ENCODE results near the gene PCOLCE2. TPM values are rescaled to one million over a fixed set of nuclear protein-coding genes. Genes with fewer than 3 reads are reported as not detected.

Gene PCOLCE2
- total RNA-seq, 2 donors from 2014 or later: 0.74 TPM; not detected in 1

DNA sequence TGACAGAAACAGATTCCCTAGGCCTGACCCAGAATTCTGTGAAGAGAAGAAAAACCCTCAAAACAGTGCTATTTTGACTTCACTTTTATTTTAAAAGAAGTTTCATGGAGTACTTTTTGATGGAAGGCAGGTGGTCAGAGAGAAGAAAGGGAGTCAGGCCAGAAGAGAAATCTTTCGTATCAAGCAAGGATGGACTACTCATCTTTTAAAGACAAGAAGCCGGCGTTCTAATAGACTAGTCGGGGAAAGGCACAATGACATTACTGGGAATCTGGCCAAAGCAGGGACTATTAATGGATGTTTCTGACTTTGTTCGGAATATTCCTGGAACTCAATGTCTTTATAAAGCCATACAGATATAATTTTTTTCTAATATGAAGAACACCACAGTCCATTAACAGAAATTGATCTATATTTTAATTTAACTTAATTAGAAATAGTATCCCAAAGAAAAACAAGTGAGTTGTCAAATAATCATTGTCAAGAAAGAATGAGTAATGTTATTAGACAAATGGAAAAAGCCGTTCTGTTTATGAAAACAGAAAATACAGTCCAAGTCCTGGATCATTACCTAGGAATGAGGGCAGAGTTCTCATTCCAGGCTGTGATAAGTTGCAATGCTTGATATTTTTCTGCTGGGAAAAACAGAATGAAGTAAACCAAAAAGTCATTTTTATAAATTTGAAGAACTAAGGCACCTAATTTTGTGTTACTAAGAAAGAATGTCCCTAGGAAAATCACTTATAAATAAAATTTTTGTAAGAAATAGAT, 23.7 kb upstream of the PCOLCE2 start:
- Mint-ChIP-seq H3K27me3 (peaks cover 25% of the 10 kb centered on the region), H3K36me3 (ENCODE audit: low read depth) (no peaks in the 10 kb centered on the region), H3K4me1 (no peaks in the 10 kb centered on the region), H3K4me3 (no peak overlapping the region), H3K27ac (no peak overlapping the region), H3K9me3 (peaks cover 5% of the 10 kb centered on the region)
- ATAC-seq (replicated peaks): no peak

DNA sequence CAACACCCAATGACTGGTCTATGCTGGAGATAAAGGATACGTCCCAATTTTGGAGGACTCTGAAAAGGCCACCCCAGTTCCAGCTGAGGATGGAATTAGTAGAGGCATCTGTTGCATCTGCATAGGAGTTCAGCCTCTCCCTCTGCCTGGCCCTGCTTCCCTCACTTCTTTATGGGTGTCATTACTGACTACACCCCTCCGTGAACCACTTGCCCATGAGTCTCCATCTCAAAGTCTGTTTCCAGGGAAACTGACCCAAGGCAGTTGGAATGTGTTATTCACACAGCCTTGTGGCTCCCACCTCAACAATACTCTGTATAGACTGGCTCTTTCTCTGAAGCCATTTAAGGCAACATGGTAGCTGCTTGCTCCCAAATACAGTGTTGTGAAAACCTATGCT, 21.4 kb upstream of the PCOLCE2 start:
- no peak for ATAC-seq (replicated peaks)
- no peaks in the 10 kb centered on the region for H3K4me1 Mint-ChIP-seq
- H3K27ac Mint-ChIP-seq: no peak overlapping the region
- no peaks in the 10 kb centered on the region for H3K36me3 Mint-ChIP-seq (ENCODE audit: low read depth)
- H3K4me3 Mint-ChIP-seq: no peak overlapping the region
- H3K27me3 Mint-ChIP-seq: peaks cover 23% of the 10 kb centered on the region
- H3K9me3 Mint-ChIP-seq: peaks cover 5% of the 10 kb centered on the region

DNA sequence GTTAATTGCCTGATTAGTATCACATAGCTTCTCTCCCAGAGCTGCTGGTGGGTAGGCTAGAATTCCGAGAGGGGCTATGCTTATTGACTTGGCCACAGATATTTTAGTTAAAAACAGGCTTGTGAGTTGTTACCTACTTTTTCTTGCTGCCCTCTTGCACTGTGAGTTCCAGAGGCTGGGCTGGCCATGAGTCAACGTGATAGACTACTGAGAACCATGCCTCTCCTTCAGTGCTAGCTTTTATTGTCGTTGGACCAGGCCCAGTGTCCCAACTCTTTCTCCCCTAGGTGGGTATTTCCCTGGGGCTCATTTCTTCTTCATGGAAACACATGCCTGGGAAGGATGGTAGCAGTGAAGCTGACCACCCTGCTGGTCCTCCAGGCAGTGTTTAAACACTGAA, 20.4 kb upstream of the PCOLCE2 start:
- H3K4me3 Mint-ChIP-seq: no peak overlapping the region
- H3K4me1 Mint-ChIP-seq: no peaks in the 10 kb centered on the region
- H3K36me3 Mint-ChIP-seq (ENCODE audit: low read depth): no peaks in the 10 kb centered on the region
- no peak overlapping the region for H3K27ac Mint-ChIP-seq
- H3K27me3 Mint-ChIP-seq: peaks cover 28% of the 10 kb centered on the region
- ATAC-seq (replicated peaks): no peak
- H3K9me3 Mint-ChIP-seq: peaks cover 5% of the 10 kb centered on the region

DNA sequence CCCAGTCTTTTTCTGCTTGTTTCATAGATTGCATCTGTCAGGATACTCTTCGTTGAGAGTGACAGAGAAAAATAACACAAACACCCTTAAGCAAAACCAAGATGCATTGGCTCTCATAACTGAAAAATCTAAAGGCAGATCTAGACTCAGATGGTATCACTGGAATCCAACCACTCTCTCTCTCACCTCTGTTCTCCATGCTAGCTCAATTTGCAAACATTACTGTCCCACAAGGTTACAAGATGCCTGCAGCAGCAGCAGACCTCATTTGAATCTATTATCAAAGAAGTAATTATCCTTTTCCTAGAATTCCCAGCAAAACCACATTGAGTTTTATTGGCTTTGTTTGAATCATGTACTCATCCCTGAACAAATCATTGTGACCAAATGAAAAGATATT, 19.1 kb upstream of the PCOLCE2 start:
- no peak overlapping the region for H3K4me3 Mint-ChIP-seq
- H3K36me3 Mint-ChIP-seq (ENCODE audit: low read depth): no peaks in the 10 kb centered on the region
- ATAC-seq (replicated peaks): no peak
- no peak overlapping the region for H3K27ac Mint-ChIP-seq
- peaks cover 35% of the 10 kb centered on the region for H3K27me3 Mint-ChIP-seq
- H3K9me3 Mint-ChIP-seq: peaks cover 5% of the 10 kb centered on the region
- no peaks in the 10 kb centered on the region for H3K4me1 Mint-ChIP-seq

DNA sequence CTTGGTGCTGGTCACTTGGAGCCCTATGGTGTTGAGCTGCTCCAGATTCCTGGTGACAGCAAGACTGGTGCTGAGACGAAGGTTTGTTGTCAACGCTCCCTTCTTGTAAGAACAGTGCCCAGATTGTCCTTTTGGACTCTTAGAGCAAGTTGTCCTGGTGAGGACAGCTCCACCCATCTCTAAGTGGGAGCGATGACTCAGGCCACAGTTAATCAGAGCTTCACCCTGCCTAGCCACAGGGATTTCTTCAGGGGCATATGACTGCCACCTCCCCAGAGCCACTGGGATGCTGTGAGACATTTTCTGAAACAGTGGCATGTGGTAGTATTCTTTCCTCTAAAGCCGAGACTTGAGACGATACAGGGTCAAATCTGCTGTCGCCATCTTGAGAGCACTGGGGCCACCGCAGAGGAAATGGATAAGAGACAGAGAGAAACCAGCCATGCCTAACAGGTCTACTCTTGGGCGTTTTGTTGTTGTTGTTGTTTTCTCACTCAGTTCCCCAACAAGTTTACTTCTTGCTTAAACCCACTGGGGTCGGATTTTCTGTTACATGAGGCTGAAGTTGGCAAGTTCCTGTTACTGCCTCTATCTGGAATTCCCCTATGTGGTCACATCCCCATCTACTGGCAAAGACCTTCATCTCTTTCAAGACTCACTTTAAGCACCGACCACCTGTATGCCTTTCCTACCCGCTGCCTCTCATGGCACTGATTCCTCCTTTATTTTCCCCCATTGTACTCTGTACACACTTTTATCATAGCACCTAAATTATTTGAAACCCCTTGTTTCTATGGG, 16.0 kb upstream of the PCOLCE2 start:
- Mint-ChIP-seq H3K36me3 (ENCODE audit: low read depth) (no peaks in the 10 kb centered on the region), H3K27me3 (peaks cover 35% of the 10 kb centered on the region), H3K27ac (no peak overlapping the region), H3K4me1 (no peaks in the 10 kb centered on the region), H3K4me3 (no peak overlapping the region), H3K9me3 (no peaks in the 10 kb centered on the region)
- peak; percentile 57 for ATAC-seq (replicated peaks)

DNA sequence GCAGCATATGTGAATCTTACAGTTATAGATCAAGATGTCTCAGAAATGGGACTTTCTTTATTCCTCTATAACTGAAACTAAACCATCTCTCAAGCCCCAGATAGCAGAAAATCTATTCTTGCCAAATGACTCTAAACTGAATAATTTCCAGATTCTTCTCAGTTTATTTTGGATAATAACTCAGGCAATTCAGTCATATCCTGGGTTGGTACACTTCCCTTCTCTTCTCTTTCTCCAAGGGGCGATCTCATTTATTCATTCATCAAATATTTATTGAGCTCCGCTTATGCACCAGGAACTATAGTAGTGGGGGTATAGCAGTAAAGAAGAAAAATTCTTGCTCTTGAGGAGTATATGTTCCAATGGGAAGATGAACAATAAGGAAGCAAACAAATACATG, 13.5 kb upstream of the PCOLCE2 start:
- no peak overlapping the region for H3K27ac Mint-ChIP-seq
- H3K36me3 Mint-ChIP-seq (ENCODE audit: low read depth): no peaks in the 10 kb centered on the region
- no peaks in the 10 kb centered on the region for H3K4me1 Mint-ChIP-seq
- no peak overlapping the region for H3K4me3 Mint-ChIP-seq
- no peak for ATAC-seq (replicated peaks)
- H3K9me3 Mint-ChIP-seq: no peaks in the 10 kb centered on the region
- peaks cover 32% of the 10 kb centered on the region for H3K27me3 Mint-ChIP-seq

DNA sequence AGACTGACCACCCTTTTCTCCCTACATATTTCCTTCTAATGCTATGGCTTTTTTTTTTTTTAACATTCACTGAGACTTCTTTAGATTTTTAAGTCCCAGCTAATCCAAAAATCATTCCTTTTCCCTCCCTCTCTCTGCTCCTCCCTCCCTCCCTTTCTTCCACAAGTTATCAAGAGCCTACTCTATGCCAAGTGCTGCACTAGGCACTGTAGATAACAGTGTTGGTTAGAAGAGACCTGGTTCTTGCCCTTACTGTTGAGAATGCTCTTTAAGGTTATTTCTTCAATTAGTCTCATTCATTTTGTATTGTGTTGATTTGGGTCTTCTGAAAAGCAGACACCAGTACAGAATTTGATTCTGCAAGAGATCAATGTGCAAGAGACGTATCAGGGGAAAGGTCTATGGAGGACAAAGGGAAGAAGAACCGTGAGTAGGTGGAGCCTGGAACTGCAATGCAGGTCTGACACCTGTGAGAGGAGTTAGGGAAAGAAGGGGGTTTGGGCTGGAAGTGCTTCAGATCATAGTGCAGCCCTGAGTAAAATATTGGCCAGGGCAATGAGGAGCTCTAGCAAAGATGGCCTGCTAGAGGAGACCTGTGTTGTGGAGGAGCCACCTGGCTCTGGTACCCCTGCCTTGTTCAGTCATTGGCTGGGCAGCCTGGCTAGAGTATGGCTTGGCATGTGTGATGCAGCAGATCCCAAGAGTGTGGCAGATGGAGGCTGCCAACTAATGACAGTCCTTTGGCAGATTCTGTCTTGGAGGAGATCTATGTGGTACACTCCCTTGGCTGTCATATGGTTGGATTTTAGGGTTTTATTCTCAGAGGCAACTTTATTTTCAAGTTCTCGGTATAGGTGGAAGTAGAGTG, 9.7 kb upstream of the PCOLCE2 start:
- no peaks in the 10 kb centered on the region for H3K9me3 Mint-ChIP-seq
- no peaks in the 10 kb centered on the region for H3K36me3 Mint-ChIP-seq (ENCODE audit: low read depth)
- H3K27me3 Mint-ChIP-seq: peaks cover 19% of the 10 kb centered on the region
- ATAC-seq (replicated peaks): no peak
- no peak overlapping the region for H3K27ac Mint-ChIP-seq
- no peak overlapping the region for H3K4me3 Mint-ChIP-seq
- H3K4me1 Mint-ChIP-seq: no peaks in the 10 kb centered on the region

DNA sequence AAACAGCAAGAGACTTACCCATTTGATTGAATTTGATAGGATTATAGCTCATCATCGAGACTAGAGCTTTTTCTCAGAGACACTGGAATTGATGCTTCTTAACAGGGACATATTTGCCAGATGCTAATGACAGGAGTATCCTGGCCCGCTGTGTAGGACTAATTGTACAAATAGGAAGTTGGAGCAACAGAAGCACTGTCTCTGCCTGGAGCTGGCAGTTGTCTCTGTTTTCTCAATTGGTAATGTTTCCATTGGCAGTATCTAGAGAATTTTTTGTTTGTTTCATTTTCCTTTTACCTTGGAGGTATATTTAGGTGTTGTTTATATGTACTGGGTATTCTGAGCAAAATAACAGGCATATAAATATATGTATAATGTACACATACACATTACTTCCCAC, 8.9 kb upstream of the PCOLCE2 start:
- no peaks in the 10 kb centered on the region for H3K36me3 Mint-ChIP-seq (ENCODE audit: low read depth)
- no peak overlapping the region for H3K27ac Mint-ChIP-seq
- H3K27me3 Mint-ChIP-seq: peaks cover 15% of the 10 kb centered on the region
- no peak for ATAC-seq (replicated peaks)
- H3K4me1 Mint-ChIP-seq: no peaks in the 10 kb centered on the region
- H3K9me3 Mint-ChIP-seq: no peaks in the 10 kb centered on the region
- no peak overlapping the region for H3K4me3 Mint-ChIP-seq

DNA sequence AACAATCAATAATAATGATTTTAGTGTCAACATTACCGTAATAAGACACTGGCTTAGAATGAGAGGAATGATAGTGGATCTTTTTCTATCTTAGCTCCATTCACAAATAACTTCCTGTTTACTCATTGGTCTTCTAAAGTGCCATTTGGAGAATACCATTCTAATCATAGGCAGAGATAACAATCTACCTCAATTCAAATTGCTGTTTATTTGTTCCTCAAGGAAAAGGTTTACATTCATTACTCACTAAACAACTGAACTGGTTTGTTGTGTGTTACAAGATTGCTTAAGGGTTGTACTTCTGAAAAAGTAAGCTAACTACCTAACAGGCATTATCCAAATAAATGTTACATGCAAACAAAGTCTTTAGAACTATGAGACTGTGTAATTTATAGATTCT, 8.1 kb upstream of the PCOLCE2 start:
- Mint-ChIP-seq H3K36me3 (ENCODE audit: low read depth) (no peaks in the 10 kb centered on the region), H3K4me3 (no peak overlapping the region), H3K9me3 (no peaks in the 10 kb centered on the region), H3K4me1 (no peaks in the 10 kb centered on the region), H3K27ac (no peak overlapping the region), H3K27me3 (peaks cover 15% of the 10 kb centered on the region)
- ATAC-seq (replicated peaks): no peak

DNA sequence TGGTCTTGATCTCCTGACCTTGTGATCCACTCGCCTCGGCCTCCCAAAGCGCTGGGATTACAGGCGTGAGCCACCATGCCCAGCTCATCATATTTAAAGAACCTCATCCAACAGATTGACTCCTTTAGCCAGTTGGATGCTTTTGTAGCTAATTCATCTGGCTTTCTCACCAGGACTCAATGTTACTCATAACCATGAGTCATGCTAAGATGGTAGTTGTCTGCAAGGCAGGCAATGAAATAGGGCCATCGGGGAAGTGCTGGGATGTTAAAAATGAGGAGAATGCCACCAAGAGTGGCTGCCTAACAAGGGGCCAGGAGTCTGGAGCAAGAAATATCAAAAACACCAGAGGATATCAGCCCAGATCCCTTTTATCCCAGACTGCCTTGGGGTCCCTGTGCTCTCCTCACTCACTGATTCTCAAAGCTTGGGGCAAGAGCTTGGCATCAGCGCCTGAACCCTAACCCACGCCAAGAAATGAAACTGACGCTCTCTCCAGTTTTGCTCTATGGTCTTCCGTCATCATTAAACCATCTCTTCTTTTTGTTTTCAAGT, 7.4 kb upstream of the PCOLCE2 start:
- Mint-ChIP-seq H3K36me3 (ENCODE audit: low read depth) (no peaks in the 10 kb centered on the region), H3K9me3 (no peaks in the 10 kb centered on the region), H3K4me1 (no peaks in the 10 kb centered on the region), H3K27me3 (peaks cover 22% of the 10 kb centered on the region), H3K27ac (no peak overlapping the region), H3K4me3 (no peak overlapping the region)
- ATAC-seq (replicated peaks): no peak

DNA sequence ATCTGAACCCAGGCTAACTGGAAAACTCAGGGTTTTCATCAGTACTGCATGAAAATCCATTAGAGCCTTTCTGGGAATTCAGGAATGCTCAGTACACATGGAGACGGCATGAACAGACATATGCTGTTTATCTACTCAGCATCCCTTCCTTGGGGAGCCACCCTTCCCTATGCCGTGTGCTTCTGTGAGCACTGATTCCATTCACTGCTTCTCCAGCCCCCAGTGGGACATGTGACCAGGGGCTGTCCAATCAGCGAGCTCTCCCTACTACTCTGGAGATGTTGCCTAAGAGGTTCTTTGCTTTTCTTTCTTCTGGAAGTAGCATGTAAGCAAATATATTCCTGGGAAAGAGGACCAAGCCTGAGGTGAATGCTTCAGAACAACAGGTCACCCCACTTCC, 5.6 kb upstream of the PCOLCE2 start:
- Mint-ChIP-seq H3K27ac (no peak overlapping the region), H3K27me3 (peaks cover 22% of the 10 kb centered on the region), H3K4me1 (no peaks in the 10 kb centered on the region), H3K36me3 (ENCODE audit: low read depth) (no peaks in the 10 kb centered on the region), H3K4me3 (no peak overlapping the region), H3K9me3 (no peaks in the 10 kb centered on the region)
- no peak for ATAC-seq (replicated peaks)

DNA sequence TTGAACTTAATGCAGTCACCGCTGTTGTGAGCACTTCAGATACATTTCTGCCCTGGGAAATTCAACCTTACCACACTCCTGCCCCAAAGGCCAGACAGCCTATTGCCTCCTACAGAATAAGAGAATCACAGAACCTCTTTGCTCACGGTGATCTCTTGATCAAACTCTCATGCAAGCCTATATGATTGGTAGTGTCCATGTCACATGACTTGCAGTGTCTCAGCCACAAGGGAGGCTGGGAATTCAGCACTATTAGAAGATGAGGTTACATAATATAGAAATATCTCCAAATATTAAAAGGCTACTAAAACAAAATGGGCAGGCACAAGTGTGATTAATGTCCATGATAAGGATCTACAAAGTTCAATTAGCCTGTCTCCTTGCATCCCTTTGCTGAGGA, 3.8 kb upstream of the PCOLCE2 start:
- peaks cover 22% of the 10 kb centered on the region for H3K27me3 Mint-ChIP-seq
- no peak overlapping the region for H3K27ac Mint-ChIP-seq
- H3K4me3 Mint-ChIP-seq: no peak overlapping the region
- no peaks in the 10 kb centered on the region for H3K9me3 Mint-ChIP-seq
- no peak for ATAC-seq (replicated peaks)
- H3K36me3 Mint-ChIP-seq (ENCODE audit: low read depth): no peaks in the 10 kb centered on the region
- H3K4me1 Mint-ChIP-seq: no peaks in the 10 kb centered on the region

DNA sequence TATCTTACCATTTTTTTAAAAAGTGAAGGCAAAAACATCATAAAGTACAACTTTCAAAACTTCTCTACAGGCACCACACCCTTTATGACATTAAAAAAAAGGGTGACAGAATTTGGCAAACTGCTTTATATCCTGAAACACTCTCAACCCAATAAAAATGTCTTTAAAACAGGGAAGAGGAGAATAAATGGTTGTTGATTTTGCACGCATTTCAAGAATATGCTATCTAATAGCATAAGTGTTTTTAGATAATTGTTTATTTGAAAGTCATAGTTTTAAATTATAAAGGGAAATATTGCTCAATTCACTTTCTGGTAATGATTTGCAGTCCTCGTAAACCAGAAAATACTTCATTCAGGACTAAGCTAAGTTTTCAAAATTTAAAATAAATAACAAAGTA, 1.7 kb upstream of the PCOLCE2 start:
- H3K4me3 Mint-ChIP-seq: no peak overlapping the region
- H3K4me1 Mint-ChIP-seq: no peaks in the 10 kb centered on the region
- H3K27me3 Mint-ChIP-seq: peaks cover 37% of the 10 kb centered on the region
- H3K36me3 Mint-ChIP-seq (ENCODE audit: low read depth): no peaks in the 10 kb centered on the region
- ATAC-seq (replicated peaks): no peak
- no peak overlapping the region for H3K27ac Mint-ChIP-seq
- H3K9me3 Mint-ChIP-seq: no peaks in the 10 kb centered on the region

DNA sequence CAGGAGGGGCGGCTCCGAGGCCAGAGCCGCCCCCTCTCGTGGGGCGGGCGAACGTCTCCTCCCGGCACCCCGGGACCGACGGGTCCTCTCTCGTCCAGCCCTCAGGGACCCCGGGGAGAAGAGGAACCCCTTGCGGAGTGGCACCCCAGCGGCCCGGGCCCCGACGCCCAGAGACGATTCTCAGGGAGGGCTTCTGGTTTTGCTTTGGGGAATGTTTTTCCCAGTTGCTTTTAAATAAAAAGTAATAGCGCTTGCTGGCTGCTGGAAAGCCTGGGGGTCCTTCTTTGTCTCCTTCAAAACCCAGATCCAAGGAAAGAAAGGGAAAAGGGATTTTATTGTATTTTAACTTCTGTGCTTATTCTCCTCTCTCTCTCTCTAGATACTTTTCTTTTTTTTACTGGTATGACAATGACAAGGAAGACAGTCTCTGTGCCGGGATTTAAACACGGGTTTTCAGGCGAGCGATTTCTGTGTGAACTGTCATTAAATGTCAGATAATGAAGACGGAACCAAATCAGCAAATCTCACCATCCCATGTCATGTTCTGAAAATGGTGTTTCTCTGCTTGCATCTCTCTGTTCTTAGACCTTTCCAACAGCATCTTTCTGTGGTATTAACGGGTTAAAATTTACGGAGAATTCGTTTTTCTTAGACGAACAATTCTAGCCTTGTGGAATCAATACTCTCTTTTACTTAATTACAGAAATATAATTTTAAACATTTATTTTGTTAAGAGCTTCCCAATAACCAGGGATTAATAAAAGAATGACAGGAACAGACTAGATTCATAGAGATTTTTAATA, 530 bp upstream of the PCOLCE2 start:
- Mint-ChIP-seq H3K27me3 (peaks cover 41% of the 10 kb centered on the region), H3K27ac (no peak overlapping the region), H3K36me3 (ENCODE audit: low read depth) (no peaks in the 10 kb centered on the region), H3K4me3 (peak overlapping the region; percentile 66), H3K9me3 (no peaks in the 10 kb centered on the region), H3K4me1 (no peaks in the 10 kb centered on the region)
- ATAC-seq (replicated peaks): no peak
